ENCODE results near the gene LSAMP.

Gene LSAMP

DNA sequence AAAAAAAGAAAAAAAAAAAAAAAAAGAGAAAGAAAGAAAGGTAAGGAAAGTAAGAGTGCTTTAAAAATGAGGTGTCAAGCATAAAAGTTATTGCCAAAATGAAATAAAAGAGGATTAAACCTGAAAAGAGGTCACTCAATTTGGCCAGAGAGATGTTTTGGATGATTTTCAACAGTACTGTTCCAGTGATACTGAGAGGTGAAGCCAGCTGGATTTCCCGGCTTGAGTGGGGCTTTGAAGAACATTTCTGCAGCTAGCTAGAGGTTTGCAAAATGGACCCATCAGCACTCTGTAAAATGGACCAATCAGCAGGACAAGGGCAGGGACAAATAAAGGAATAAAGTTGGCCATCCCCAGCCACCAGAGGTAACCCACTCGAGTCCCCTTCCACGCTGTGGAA is 128.5 kb downstream of the LSAMP start:
- TF ChIP-seq, protein P1, sequence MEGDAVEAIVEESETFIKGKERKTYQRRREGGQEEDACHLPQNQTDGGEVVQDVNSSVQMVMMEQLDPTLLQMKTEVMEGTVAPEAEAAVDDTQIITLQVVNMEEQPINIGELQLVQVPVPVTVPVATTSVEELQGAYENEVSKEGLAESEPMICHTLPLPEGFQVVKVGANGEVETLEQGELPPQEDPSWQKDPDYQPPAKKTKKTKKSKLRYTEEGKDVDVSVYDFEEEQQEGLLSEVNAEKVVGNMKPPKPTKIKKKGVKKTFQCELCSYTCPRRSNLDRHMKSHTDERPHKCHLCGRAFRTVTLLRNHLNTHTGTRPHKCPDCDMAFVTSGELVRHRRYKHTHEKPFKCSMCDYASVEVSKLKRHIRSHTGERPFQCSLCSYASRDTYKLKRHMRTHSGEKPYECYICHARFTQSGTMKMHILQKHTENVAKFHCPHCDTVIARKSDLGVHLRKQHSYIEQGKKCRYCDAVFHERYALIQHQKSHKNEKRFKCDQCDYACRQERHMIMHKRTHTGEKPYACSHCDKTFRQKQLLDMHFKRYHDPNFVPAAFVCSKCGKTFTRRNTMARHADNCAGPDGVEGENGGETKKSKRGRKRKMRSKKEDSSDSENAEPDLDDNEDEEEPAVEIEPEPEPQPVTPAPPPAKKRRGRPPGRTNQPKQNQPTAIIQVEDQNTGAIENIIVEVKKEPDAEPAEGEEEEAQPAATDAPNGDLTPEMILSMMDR (IDR thresholded peaks at IDR 0.05; ENCODE audit: borderline replicate concordance, extremely low read depth, low read length, poor library complexity, severe bottlenecking): no peak
- no peak for TF ChIP-seq EZH2 (IDR thresholded peaks at IDR 0.05; ENCODE audit: borderline replicate concordance, low read depth, low read length, severe bottlenecking)
- no peaks in the 10 kb centered on the region for H3K36me3 ChIP-seq (ENCODE audit: insufficient read depth, low read length)
- ATAC-seq (ENCODE audit: insufficient read depth, low read depth) (no peak), DNase-seq (no peak)
- no peaks in the 10 kb centered on the region for H3K79me2 ChIP-seq (ENCODE audit: insufficient read depth, low read length)
- no peaks in the 10 kb centered on the region for H3K4me1 ChIP-seq (ENCODE audit: insufficient read depth, low read length)
- H3K27ac ChIP-seq (ENCODE audit: low read length): no peak overlapping the region
- H3K4me3 ChIP-seq (ENCODE audit: low read depth in 1 of 2, low read length in 2 of 2): no peak overlapping the region
- H2AFZ ChIP-seq (ENCODE audit: low read depth, low read length): no peak overlapping the region
- H3K9me3 ChIP-seq (ENCODE audit: insufficient read depth, low read length, severe bottlenecking): no peaks in the 10 kb centered on the region
- no peak overlapping the region for H3K9ac ChIP-seq (ENCODE audit: low read depth, low read length)
- H4K20me1 ChIP-seq (ENCODE audit: insufficient read depth, low read length): no peaks in the 10 kb centered on the region
- H3K4me2 ChIP-seq (ENCODE audit: insufficient read depth, low read length): no peak overlapping the region
- H3K27me3 ChIP-seq (ENCODE audit: insufficient read depth, low read length, poor library complexity): no peaks in the 10 kb centered on the region

DNA sequence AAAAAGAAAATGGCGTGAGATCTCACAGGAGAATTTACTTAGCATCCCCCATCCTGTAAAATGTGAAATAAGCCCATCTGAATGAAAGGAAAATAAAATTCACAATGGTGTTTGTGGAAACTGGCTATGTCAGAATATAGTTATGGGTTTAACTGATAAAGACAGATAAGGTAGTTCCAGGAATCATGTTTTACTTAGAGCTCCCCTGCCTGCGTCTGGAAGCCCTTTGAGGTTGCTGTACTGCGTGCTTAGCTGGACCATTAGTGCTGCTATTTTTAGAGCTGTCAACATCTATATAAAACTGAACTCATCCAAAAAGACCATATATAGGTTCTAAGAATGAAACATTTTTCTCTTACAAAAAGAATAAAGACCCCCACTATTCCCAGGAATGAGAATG is 130.8 kb downstream of the LSAMP start:
- H3K9ac ChIP-seq (ENCODE audit: low read depth, low read length): no peak overlapping the region
- ATAC-seq (ENCODE audit: insufficient read depth, low read depth): no peak
- H3K4me3 ChIP-seq (ENCODE audit: low read depth in 1 of 2, low read length in 2 of 2): no peak overlapping the region
- no peaks in the 10 kb centered on the region for H3K79me2 ChIP-seq (ENCODE audit: insufficient read depth, low read length)
- H3K36me3 ChIP-seq (ENCODE audit: insufficient read depth, low read length): no peaks in the 10 kb centered on the region
- DNase-seq: no peak
- H3K27me3 ChIP-seq (ENCODE audit: insufficient read depth, low read length, poor library complexity): no peaks in the 10 kb centered on the region
- H3K27ac ChIP-seq (ENCODE audit: low read length): no peak overlapping the region
- no peaks in the 10 kb centered on the region for H3K9me3 ChIP-seq (ENCODE audit: insufficient read depth, low read length, severe bottlenecking)
- H3K4me1 ChIP-seq (ENCODE audit: insufficient read depth, low read length): no peaks in the 10 kb centered on the region
- TF ChIP-seq, protein P1 (IDR thresholded peaks at IDR 0.05; ENCODE audit: borderline replicate concordance, extremely low read depth, low read length, poor library complexity, severe bottlenecking): no peak
- TF ChIP-seq EZH2 (IDR thresholded peaks at IDR 0.05; ENCODE audit: borderline replicate concordance, low read depth, low read length, severe bottlenecking): no peak
- H4K20me1 ChIP-seq (ENCODE audit: insufficient read depth, low read length): no peaks in the 10 kb centered on the region
- no peak overlapping the region for H3K4me2 ChIP-seq (ENCODE audit: insufficient read depth, low read length)
- no peak overlapping the region for H2AFZ ChIP-seq (ENCODE audit: low read depth, low read length)

DNA sequence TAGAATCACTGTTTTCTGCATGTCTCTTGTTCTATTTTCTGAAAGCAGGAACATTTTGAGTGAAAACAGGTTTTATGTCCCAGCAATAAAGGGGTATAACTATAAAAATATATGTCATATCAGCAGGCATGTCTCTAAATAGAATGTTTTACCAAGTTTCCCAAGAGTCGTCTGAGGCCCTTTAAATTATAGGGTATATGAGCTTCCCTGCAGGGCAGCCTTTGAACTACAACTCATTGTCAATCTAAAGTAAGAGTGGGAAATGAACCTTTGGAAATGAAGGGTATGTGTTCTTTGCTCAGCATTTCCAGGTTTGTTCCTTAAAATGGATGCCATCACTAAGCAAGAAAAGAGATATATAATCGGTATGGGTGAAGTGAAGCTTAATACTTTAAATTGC is 138.6 kb downstream of the LSAMP start:
- ATAC-seq (ENCODE audit: insufficient read depth, low read depth) (no peak), DNase-seq (no peak)
- H2AFZ ChIP-seq (ENCODE audit: low read depth, low read length): no peak overlapping the region
- no peak overlapping the region for H3K9ac ChIP-seq (ENCODE audit: low read depth, low read length)
- no peaks in the 10 kb centered on the region for H3K79me2 ChIP-seq (ENCODE audit: insufficient read depth, low read length)
- H3K36me3 ChIP-seq (ENCODE audit: insufficient read depth, low read length): no peaks in the 10 kb centered on the region
- no peak for TF ChIP-seq EZH2 (IDR thresholded peaks at IDR 0.05; ENCODE audit: borderline replicate concordance, low read depth, low read length, severe bottlenecking)
- H4K20me1 ChIP-seq (ENCODE audit: insufficient read depth, low read length): no peaks in the 10 kb centered on the region
- H3K4me1 ChIP-seq (ENCODE audit: insufficient read depth, low read length): no peaks in the 10 kb centered on the region
- no peak overlapping the region for H3K4me2 ChIP-seq (ENCODE audit: insufficient read depth, low read length)
- no peaks in the 10 kb centered on the region for H3K9me3 ChIP-seq (ENCODE audit: insufficient read depth, low read length, severe bottlenecking)
- no peak overlapping the region for H3K27ac ChIP-seq (ENCODE audit: low read length)
- no peaks in the 10 kb centered on the region for H3K27me3 ChIP-seq (ENCODE audit: insufficient read depth, low read length, poor library complexity)
- no peak overlapping the region for H3K4me3 ChIP-seq (ENCODE audit: low read depth in 1 of 2, low read length in 2 of 2)

DNA sequence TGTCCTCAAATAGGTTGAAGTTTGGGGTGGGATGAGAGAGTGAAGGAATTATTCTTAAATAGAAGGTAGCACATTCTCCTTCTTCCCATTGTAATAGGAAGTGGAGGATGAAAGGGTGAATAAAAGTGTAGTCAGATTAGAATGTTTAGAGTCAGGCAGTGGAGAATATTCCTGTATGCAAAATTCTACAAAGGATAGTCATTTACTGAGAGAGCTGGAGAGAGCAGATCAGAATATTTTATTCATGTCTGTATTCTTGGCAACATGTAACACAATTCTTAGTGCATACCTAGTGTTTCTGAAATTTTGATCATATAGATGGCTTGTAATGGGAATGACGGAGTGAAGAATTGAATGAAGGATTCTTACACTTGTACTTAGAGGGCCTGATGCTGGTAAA is 139.1 kb downstream of the LSAMP start:
- no peak for DNase-seq
- no peaks in the 10 kb centered on the region for H4K20me1 ChIP-seq (ENCODE audit: insufficient read depth, low read length)
- no peak for ATAC-seq (ENCODE audit: insufficient read depth, low read depth)

More for the DNA sequence above, 139.1 kb downstream of the LSAMP start:
- H3K4me1 ChIP-seq (ENCODE audit: insufficient read depth, low read length): no peaks in the 10 kb centered on the region
- H3K9me3 ChIP-seq (ENCODE audit: insufficient read depth, low read length, severe bottlenecking): no peaks in the 10 kb centered on the region
- TF ChIP-seq, protein P1 (IDR thresholded peaks at IDR 0.05; ENCODE audit: borderline replicate concordance, extremely low read depth, low read length, poor library complexity, severe bottlenecking): no peak
- TF ChIP-seq EZH2 (IDR thresholded peaks at IDR 0.05; ENCODE audit: borderline replicate concordance, low read depth, low read length, severe bottlenecking): no peak
- no peak overlapping the region for H3K4me3 ChIP-seq (ENCODE audit: low read depth in 1 of 2, low read length in 2 of 2)
- H3K27ac ChIP-seq (ENCODE audit: low read length): no peak overlapping the region
- no peak overlapping the region for H3K9ac ChIP-seq (ENCODE audit: low read depth, low read length)
- H3K4me2 ChIP-seq (ENCODE audit: insufficient read depth, low read length): no peak overlapping the region
- H3K27me3 ChIP-seq (ENCODE audit: insufficient read depth, low read length, poor library complexity): no peaks in the 10 kb centered on the region
- H3K79me2 ChIP-seq (ENCODE audit: insufficient read depth, low read length): no peaks in the 10 kb centered on the region
- no peaks in the 10 kb centered on the region for H3K36me3 ChIP-seq (ENCODE audit: insufficient read depth, low read length)
- H2AFZ ChIP-seq (ENCODE audit: low read depth, low read length): no peak overlapping the region

Data from DND-41 (cell line).